A673 (cell line): ENCODE results near the gene SEL1L. TPM values are rescaled to one million over a fixed set of nuclear protein-coding genes. Genes with fewer than 3 reads are reported as not detected.
A peak's percentile ranks its signal among the peaks of the same experiment; 100 is the strongest.

Experiments used
- BruUV-seq: library from RNA; stranded (reverse); fragments of 400-500 nt; replicated peaks from 2 replicates; lab custom pipeline; 2021; lab: Mats Ljungman, UMichigan
- CTCF ChIA-PET: fragments of 300-600 bp; sonication (Branson Sonifier 250); formaldehyde crosslinking; loops from one replicate; lab custom pipeline; 2022; ENCODE audit warnings: antibody characterized with exemption; lab: Charles Lee
- POLR2A ChIA-PET: fragments of 300-600 bp; sonication (Branson Sonifier 250); formaldehyde crosslinking; loops from one replicate; lab custom pipeline; 2022; ENCODE audit warnings: antibody characterized with exemption; ENCODE audit not compliant: low non-redundant PET; lab: Charles Lee
- DNase-seq: peaks from one replicate; pipeline ENCODE4 v3.0.0-alpha.2; 2015; ENCODE audit warnings: low spot score
- H3K27ac ChIP-seq: fragments of 200-600 bp; sonication (generic); 2 replicates; pipeline ENCODE4 v1.5.1; 2016; ENCODE audit warnings: mixed run types, low read depth, mild to moderate bottlenecking, mixed read lengths, antibody characterized with exemption, low read length; ENCODE audit not compliant: poor library complexity, severe bottlenecking
- H3K27me3 ChIP-seq: fragments of 200-600 bp; sonication (generic); replicated peaks from 2 replicates; pipeline ENCODE4 v1.6.1; 2017; ENCODE audit warnings: mixed run types, low read depth, mild to moderate bottlenecking, mixed read lengths, antibody characterized with exemption, low read length; ENCODE audit not compliant: insufficient read depth, poor library complexity
- H3K36me3 ChIP-seq: fragments of 200-600 bp; sonication (generic); 2 replicates; pipeline ENCODE4 v1.6.1; 2016; ENCODE audit warnings: mixed run types, mild to moderate bottlenecking, mixed read lengths, antibody characterized with exemption, low read length; ENCODE audit not compliant: insufficient read depth, poor library complexity, severe bottlenecking
- H3K4me1 ChIP-seq: fragments of 200-600 bp; sonication (generic); 2 replicates; pipeline ENCODE4 v1.6.1; 2017; ENCODE audit warnings: mixed run types, mild to moderate bottlenecking, mixed read lengths, antibody characterized with exemption, low read length; ENCODE audit not compliant: insufficient read depth, poor library complexity, severe bottlenecking
- H3K4me3 ChIP-seq: fragments of 200-600 bp; sonication (generic); 2 replicates; pipeline ENCODE4 v1.5.1; 2016; ENCODE audit warnings: low read depth, mixed run types, mild to moderate bottlenecking, mixed read lengths, low read length; ENCODE audit not compliant: poor library complexity, severe bottlenecking
- H3K9me3 ChIP-seq: fragments of 200-600 bp; sonication (generic); 2 replicates; pipeline ENCODE4 v1.6.1; 2016; ENCODE audit warnings: mixed run types, low read depth, mild to moderate bottlenecking, mixed read lengths, antibody characterized with exemption, low read length; ENCODE audit not compliant: poor library complexity, severe bottlenecking
- CTCF ChIP-seq: fragments of 300-800, 200-600 bp; sonication (generic); conservative IDR thresholded peaks from 2 replicates; pipeline ENCODE4 v1.5.1; 2017; ENCODE audit warnings: low read depth, mild to moderate bottlenecking, antibody characterized with exemption, low read length, moderate library complexity, mixed read lengths
- EZH2 ChIP-seq: fragments of 200-600 bp; sonication (generic); IDR thresholded peaks from 2 replicates; pipeline ENCODE4 v1.6.1; 2017; ENCODE audit warnings: borderline replicate concordance, low read depth, mild to moderate bottlenecking, mixed read lengths, antibody characterized with exemption, low read length; ENCODE audit not compliant: poor library complexity, severe bottlenecking
- intact Hi-C: fragments of 100-400 bp; cut with micrococcal nuclease; formaldehyde crosslinking; loops from one replicate; pipeline ENCODE4 v1.10.0; 2022; ENCODE audit not compliant: unreplicated experiment
- total RNA-seq: library from RNA; stranded (reverse); gene quantifications from 2 replicates; pipeline ENCODE4 v1.2.3, GENCODE V29; 2021

SEL1L gene
- total RNA-seq, 1 experiment from 2014 or later: 52.5 TPM

GRCh38 chr14:81435391-81436295 is 98.0 kb downstream of the SEL1L start:
- intact Hi-C loops: no loop called here
- TF ChIP-seq CTCF (no peak), EZH2 (peak; percentile 52)
- Histone ChIP-seq H3K27ac (no peak overlapping the region), H3K36me3 (no peaks in the 10 kb centered on the region), H3K9me3 (no peaks in the 10 kb centered on the region), H3K4me1 (peaks cover 20% of the 10 kb centered on the region), H3K27me3 (peaks cover 31% of the 10 kb centered on the region), H3K4me3 (peak overlapping the region; percentile 45)
- DNase-seq: peak; percentile 57
- CTCF ChIA-PET: no interaction called here
- POLR2A ChIA-PET: interaction anchor here (0.5 kb wide), 1 partner anchor 217 kb away, joined by 4 read pairs; no protein-coding TSS in a partner anchor
- BruUV-seq: no TSS peak

- TF ChIP-seq CTCF (no peak), EZH2 (no peak)
- Histone ChIP-seq H3K9me3 (no peaks in the 10 kb centered on the region), H3K4me1 (peaks cover 20% of the 10 kb centered on the region), H3K4me3 (peak overlapping the region; percentile 45), H3K27ac (no peak overlapping the region), H3K36me3 (no peaks in the 10 kb centered on the region), H3K27me3 (peaks cover 30% of the 10 kb centered on the region)
- no TSS peak for BruUV-seq
- POLR2A ChIA-PET: interaction anchor here (0.5 kb wide), 1 partner anchor 216 kb away, joined by 4 read pairs; no protein-coding TSS in a partner anchor
- CTCF ChIA-PET: no interaction called here
- DNase-seq: no peak
- intact Hi-C loops: no loop called here
Observed at GRCh38 chr14:81435048-81435390, 98.6 kb downstream of the SEL1L start.

GRCh38 chr14:81434230-81434629 is 99.4 kb downstream of the SEL1L start:
- BruUV-seq: no TSS peak
- peaks cover 20% of the 10 kb centered on the region for H3K4me1 ChIP-seq
- H3K9me3 ChIP-seq: no peaks in the 10 kb centered on the region
- peaks cover 26% of the 10 kb centered on the region for H3K27me3 ChIP-seq
- DNase-seq: peak; percentile 63
- H3K27ac ChIP-seq: no peak overlapping the region
- intact Hi-C loops: no loop called here
- ChIA-PET POLR2A (no interaction called here), CTCF (no interaction called here)
- TF ChIP-seq CTCF (no peak), EZH2 (no peak)
- no peaks in the 10 kb centered on the region for H3K36me3 ChIP-seq
- no peak overlapping the region for H3K4me3 ChIP-seq
